ENCODE data around the gene FADS6.
"Not testable (repeated sequence)": the region's sequence is repeated elsewhere in the genome, so short reads cannot be mapped to it uniquely, and the experiment has no call there.

FADS6 gene

DNA sequence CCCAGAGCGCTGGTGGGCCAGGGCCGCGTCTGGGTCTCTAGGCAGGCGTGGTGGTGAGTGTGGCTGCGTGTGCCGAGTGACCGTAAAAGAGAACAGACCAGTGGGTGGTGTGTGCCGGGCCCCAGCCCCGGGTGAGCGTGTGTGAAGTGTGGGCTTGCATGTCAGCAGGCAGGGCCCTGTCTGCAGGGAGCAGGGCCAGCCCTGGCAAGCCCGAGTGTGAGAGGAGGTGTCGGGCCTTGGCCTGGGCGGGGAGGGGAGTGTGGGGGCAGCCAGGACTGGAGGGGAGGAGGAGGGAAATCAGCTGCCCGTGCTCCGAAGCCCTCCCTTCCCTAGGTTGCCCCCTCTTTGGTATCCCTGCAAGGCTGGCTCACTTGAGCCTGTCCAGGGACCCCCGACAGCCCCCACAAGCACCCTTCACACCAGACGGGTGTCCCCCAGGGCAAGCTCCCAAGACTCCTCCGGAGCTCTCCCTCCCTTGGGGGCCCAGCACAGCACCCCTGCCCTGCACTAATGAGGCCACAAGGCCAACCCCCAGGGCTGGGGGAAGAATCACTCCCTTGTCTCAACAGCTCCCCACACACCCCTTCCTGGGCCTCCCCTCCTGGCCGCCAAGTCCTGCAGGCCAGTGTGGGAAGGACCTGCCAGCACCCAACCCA, 27.7 kb upstream of the FADS6 start:
- no peak for DNase-seq (ENCODE audit: low spot score)

DNA sequence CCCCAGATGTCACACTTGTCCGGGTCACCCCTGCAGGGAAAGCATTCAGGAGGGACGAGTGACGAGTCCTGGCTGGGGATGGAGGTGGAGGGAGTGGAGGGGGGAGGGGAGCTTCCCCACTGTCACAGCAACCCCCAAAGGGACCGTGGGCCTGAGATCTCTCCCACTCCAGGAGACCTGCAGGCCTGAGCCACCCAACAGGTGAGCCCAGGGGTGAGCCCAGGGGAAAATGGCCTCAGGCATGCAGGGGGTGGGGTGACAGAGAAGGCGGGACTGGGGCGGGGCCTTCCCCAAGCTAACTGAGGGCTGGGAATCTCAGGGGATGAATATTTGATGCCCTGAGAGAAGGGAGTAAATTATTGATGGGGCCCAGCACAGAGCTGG, 27.2 kb upstream of the FADS6 start:
- DNase-seq (ENCODE audit: low spot score), result no peak

DNA sequence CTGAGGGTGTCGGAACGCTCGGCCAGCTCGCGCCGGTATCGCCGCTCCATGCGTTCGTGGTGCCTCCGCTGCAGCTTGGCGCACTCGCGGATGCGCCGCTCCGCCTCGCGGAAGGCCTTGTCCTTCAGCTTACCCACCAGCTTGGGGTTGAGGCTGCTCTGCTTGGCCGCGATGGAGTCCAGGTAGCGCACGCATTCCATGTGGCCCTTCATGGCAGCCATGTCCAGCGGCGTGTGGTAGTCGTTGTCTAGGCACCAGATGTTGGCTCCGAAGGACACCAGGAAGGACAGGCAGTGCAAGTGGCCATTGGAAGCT, 26.8 kb upstream of the FADS6 start:
- DNase-seq (ENCODE audit: low spot score), result no peak

DNA sequence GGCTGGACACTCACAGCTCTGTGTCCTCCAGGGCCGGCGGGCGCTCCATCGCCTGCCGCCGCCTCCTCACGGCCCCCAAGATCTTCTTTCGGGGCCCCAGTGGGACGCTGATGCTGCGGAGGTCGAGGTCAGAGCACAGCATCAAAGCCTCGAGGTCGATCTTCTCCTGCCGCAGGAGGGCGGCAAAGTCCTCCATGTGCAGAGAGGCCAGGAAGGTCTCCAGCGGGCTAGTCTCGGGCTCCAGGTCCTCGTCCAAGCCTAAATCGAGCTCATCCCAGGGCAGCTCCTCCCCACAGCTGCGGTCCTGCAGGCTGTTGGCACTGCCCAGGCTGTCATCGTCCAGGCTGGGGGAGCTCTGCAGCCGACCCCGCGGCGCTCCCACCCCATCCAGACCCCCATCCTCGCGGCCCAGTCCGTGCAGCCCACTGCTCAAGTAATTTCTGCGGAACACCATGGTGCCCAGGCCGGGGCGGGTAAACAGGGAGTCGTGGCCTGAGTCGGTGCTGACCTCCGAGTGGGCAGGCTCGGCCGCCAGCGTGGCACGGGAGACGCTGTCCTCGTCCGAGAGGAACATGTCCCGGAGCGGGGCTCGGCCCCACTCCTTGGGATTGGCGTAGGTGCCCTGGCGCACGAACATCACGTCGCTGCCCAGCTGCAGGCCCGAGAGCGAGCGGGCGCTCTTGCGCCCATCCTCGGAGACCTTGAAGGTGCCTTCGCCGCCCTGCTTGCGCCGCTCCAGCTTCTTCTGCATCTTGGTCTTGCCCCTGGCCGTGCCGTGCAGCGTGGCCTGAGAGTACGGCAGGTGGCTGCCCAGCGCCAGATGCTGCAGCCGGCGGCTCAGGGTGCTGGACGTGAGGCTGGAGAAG, 26.2 kb upstream of the FADS6 start:
- peak; percentile 83 for DNase-seq (ENCODE audit: low spot score)

DNA sequence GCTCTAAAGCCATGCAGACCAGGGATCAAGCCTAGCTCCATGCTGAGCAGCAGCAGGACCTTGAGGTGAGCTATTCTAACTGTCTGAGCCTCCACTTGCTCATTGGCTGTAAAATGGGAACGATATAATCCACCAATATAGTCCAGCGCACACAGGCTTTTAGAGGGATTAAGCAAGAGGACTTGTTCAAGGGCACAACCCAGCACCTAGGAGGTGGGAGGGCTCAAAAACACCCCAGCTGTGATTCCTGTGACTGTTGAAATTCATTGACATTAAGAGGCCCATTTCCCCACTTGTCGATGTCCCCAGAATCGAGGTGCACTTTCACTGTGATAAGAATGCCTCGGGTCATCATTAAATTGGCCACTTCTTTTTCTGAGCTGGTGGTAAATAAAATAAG, 25.5 kb upstream of the FADS6 start:
- DNase-seq (ENCODE audit: low spot score), result no peak

DNA sequence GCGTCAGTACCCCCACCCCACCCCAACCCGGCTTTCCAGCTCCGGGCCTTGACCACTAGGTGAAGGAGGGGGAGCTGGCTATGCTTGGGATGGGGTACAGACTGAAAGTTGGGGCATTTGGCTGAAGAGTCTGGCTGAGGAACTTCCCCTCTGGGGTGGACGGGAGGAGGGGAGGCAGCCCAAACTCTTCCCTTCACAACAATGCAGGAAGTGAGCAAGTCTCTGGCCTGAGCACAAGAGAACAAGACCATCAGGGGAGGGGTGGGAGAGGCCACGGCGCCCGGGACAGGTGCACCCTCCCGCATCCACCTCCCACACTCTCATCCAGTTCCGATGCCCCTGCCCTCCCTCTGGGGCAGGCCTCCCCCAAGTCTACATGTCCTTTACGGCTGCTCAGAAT, 24.0 kb upstream of the FADS6 start:
- no peak for DNase-seq (ENCODE audit: low spot score)

DNA sequence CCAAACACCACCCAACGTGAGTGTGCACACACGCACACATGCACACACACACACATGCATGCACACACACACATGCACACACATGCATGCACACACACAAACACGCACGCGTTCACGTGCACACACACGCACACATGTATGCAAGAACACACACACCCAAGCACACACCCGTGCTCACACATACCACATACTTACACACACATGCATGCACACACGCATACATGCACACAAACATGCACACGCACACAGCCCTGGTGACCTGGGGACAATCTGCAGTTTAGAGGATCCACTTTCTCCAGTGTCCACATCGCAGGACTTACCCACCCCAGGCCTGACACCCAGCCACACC, 23.4 kb upstream of the FADS6 start:
- DNase-seq (ENCODE audit: low spot score), result no peak

DNA sequence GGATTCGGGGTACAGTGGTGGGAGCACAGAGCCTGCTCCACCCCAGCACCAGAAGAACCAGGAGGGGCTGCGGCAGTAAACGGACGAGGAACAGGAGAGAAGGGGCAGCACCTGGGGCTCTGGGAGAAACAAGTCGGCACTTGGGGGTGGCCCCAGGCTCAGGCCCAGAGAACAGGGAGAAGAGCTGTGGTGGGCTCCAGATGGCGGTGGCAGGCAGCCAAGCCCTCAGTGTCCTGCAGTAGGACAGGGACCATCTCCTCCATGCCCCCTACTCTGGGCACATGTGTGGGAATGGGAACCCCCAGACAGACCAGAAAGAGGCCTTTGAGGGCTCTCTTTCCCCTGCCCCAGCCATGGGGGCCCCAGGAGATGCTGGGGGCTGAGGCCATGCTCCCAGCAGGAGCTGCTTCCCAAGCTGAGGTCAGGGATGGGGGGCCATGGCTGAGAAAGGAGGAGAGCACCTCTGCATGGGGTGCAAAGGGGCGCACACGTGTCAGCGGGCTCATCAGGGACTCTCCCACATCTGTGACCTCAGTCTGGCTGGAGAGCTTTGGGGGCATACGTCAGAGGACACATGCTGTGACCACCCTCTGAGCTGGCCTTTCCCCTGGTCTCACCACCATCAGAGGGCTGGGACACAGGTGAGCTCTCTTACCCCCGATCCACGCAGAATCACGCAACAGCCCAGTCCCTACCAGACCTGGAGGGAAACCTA, 22.9 kb upstream of the FADS6 start:
- no peak for DNase-seq (ENCODE audit: low spot score)

DNA sequence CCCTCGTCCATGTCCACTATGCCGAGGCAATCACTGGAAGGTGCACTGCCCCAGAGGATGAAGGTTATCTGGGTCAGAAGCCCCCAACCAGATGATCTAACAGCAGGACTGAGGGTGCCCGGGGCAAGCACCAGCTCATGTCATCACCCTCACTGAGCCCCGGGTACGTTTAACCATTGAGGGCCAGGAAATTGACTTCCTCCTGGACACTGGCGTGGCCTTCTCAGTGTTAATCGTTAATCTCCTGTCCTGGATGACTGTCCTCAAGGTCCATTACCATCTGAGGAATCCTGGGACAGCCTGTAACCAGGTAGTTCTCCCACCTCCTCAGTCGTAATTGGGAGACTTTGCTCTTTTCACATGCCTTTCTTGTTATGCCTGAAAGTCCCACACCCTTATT, 18.0 kb upstream of the FADS6 start:
- DNase-seq (ENCODE audit: low spot score), result not testable (repeated sequence)

DNA sequence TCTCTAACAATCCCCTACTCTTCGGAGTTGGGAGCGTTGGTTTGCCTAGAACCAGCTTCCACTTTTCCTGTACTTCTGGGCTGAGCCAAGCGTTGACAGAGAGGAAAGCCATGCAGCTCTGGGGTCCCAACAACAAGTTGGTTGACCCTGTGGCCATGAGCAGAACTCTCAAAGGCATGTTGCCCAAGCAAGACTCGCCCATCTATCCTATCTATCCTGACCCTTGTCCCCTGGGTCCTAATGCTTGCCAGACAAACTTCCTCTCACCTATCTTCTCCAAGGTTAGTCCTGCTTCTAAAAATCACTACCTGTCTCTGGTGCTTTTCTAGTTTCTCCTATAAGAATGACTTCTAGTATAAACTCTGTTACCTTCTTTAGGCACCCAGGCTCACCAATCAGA, 15.7 kb upstream of the FADS6 start:
- DNase-seq (ENCODE audit: low spot score), result not testable (repeated sequence)

DNA sequence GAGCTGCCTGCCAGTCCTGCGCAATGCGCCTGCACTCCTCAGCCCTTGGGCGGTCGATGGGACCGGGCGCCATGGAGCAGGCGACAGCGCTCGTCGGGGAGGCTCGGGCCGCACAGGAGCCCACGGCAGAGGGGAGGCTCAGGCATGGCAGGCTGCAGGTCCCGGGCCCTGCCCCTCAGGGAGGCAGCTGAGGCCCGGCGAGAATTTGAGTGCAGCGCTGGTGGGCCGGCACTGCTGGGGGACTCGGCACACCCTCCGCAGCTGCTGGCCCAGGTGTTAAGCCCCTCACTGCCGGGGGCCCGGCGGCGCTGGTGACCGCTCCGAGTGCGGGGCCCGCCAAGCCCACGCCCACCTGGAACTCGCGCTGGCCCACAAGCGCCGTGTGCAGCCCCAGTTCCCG, 13.6 kb upstream of the FADS6 start:
- no peak for DNase-seq (ENCODE audit: low spot score)

DNA sequence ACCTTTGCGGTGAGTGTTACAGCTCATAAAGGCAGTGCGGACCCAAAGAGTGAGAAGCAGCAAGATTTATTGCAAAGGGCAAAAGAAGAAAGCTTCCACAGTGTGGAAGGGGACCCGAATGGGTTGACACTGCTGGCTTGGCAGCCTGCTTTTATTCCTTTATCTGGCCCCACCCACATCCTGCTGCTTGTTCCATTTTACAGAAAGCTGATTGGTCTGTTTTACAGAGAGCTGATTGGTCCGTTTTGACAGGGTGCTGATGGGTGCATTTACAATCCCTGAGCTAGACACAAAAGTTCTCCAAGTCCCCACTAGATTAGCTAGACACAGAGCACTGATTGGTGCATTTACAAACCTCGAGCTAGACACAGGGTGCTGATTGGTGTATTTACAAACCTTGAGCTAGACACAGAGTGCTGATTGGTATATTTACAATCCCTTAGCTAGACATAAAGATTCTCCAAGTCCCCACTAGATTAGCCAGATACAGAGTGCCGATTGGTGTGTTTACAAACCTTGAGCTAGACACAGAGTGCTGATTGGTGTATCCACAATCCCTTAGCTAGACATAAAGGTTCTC, 12.9 kb upstream of the FADS6 start:
- not testable (repeated sequence) for DNase-seq (ENCODE audit: low spot score)

DNA sequence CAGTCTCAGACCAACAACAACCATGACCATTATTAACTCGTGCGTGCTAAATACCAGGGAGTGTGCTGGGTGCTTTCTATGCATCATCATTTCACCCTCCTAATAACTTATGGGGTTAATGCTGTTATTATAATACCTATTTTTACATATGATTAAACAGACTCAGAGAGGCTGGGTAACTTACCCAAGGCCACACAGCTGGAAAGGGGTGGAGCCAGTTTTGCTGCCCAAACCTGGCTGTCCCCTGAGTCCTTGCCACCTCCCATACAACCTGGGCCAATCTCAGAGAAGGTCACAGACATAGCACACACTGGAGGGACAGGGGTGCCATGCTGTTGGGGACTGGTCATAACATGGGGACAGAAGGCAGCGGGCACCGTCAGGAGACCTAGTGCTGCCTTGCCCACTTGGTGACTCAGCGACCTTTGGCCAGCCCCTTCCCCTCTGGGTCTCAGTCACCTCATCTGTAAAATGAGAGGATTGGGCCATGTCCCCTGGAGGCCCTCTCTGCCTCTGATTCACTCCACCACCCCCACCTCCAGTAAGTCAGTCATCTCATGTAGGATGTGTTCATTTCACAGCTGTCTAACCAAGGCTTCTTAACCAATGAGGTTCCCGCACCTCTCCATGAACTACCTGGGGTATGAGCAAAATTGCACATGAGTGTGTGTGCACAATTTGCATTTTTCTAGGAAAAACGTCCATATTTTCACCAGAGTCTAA, 11.4 kb upstream of the FADS6 start:
- no peak for DNase-seq (ENCODE audit: low spot score)

DNA sequence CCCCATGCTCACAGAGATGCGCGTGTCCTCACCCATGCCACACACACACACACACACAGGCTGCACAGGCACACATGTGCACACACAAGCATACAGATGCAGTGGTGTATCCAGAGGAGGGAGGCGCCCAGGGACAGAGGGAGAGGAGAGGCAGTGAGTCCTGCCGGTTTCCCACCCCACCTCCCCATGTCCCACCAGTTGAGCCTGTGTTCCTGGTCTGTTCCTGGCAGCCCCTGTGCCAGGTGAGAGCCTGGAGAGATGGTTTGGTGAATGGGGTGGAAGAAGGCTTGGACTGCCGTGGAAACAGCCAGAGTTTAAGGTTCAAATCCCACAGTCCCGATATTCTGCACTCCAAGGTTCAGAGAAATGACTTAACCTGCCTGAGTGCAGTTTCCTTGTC, 10.2 kb upstream of the FADS6 start:
- no peak for DNase-seq (ENCODE audit: low spot score)

DNA sequence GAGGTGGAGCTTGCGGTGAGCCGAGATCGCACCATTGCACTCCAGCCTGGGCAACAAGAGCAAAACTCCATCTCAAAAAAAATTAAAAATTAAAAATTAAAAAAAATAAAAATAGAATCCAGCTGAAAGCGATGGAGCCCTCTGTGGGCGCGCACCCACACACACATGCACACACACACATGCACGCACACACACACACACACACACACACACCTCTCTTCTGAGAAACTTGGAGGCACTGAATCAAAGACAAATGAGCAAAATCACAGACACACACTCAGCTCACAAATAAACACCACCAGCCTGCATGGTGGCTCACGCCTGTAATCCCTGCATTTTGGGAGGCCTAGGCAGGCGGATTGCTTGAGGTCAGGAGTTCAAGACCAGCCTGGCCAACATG, 9.6 kb upstream of the FADS6 start:
- no peak for DNase-seq (ENCODE audit: low spot score)

DNA sequence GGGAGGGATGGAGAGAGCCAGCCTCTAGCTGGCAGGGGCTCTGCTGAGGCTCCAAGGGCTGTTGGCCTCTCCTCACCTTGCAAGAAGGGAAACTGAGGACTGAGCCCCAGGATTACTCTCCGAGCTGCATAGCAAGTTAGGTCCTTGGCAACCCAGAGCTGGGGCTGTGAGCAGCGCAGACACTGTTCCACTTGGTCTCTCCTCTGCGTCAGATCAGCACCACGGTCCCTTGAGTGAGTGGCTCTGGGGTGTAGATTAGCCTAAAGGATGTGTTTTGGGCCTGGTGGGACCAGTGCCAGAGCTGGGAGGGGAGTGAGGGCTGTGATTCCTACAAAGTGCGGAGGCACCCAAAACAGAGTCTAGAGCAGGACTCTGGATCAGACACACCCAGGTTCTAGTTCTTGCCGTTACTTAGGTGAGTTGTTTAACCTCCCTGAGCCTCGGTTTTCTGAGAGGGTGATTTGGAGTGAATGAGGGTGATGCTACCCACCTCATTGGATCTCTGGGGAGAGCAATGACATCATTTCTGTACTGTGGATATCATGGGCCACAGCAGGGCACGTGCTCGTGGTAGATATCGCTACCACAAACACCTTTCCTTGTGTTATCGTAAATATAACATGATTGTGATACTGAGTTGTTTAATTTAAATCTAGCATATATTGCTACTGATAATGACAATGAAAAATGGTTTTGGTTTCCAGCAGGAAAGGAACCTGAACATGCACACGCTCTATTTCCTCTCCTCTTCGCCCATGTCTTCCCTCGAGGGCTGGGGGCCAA, 8.1 kb upstream of the FADS6 start:
- no peak for DNase-seq (ENCODE audit: low spot score)

DNA sequence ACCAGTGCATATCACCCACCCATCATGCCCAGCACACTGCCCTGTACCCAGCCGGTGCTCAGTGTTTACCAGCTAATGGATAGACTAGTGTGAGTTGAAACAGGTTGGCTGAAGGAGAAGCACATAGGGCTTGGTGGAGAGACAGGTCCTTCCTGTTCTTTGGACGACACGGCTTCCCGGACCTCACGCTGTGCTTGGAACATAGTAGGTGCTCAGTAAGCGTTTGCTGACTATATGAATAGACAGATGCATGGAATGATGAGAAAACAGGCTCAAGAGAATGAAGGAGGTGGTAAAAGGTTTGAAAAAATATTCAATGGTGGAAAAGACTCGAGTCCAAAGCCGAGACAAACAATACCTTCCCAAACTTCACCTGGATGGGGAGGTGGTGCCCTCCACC, 6.8 kb upstream of the FADS6 start:
- no peak for DNase-seq (ENCODE audit: low spot score)

DNA sequence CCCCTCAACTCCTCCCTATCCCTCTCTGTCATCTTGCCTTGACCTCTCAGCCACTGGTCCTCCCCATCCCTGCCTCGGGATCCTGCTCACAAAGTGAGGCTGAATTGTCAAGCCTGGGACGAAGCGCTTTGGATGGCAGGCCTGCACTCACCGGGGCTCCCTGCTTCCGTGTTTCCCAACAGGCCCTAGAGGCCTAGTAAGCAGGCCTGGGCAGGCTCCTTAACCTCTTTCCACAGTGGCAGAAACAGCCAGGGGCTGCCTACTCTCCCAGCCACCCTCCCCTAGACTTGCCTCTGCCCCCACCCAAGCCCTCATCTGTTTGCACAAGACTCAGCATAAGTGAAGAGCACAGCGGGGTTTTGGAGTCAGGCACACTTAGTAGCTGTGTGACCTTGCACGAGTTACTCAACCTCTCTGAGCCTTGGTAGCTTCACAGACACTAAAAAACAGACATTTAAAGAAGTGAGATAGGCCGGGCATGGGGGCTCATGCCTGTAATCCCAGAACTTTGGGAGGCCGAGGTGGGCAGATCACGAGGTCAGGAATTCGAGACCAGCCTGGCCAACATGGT, 5.0 kb upstream of the FADS6 start:
- DNase-seq (ENCODE audit: low spot score), result no peak

DNA sequence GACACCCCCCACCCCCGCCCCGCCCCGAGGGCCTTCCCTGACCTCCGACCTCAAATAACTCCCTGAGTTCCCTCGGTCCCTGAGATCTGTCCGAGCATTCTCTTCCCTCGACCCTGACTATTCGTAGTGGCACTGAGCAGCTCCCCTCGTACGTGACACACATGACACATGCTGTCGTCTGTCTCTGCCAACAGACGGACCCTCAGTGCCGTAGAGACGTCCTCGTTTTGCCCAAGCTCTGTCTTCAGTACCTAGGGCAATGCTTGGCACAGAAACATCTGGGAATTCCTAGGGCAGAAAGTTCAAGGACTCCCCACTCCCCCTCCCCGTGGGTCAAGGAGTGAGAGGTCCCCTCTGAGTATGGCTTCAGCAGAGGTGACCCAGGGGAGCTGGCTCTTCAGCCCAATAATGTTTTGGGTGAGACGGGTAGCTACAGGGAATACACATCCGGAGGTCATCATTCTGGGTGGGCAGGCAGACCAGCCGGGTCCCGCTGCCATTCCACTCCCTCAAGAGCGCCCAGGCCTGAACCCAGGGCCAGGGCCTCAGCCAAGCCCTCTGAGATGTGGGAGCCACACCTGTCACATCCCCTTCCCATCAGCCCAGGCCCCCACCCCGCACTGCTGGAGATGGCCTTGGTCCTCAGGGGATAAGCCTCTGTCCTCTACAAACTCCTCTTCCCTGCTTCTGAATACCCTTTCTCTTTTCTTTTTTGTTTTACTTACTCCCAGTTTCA, 671 bp upstream of the FADS6 start:
- no peak for DNase-seq (ENCODE audit: low spot score)

DNA sequence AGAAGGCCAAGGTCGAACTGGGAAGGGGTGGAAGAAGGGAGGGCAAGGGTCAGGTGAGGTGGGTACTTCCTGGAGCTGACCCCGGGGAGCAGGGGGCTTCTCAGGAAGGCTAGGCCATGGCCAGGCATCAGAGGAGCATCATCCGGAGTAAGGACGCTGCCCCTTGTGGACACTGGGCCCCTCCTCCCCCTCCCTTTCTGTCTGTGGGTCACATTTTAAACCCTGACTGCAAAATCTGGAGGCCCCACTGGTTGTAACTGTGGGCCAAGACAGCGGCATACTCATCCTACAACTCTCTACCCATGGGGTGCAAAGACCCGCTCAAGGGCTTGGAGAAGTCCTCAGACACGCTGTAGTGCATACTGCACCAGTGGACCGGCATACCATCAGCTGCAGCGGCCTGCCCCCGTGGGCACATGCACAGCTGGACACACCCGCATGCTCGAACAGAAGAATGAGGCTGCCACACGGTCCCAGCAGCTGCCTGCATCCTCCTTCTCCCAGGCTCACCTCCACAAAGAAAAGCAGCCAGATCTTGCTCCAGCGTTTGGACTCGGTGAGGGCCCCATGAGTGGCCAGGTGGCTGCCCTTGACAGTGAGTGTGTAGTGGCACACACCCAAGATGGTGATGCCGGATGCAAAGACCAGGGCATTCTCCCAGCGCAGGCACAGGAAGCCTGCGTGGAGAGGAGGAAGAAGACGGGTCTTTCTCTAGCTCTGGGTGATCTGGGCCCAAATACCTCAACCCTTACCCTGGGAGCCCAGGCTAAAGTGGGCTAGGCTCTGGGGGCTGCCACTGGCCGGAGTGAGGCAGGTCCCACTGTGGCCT, 1.2 kb downstream of the FADS6 start:
- no peak for DNase-seq (ENCODE audit: low spot score)
